Brain microvascular endothelial cell (primary cell): ENCODE results near the gene CIAO2B.

Experiments
- DNase-seq: peaks from one replicate; pipeline ENCODE4 v3.0.0-alpha.2; 2020
- H3K27ac ChIP-seq: fragments of 250-450 bp; sonication (Bioruptor Pico); 2 replicates; pipeline ENCODE4 v1.5.1; 2020; ENCODE audit warnings: mild to moderate bottlenecking, moderate library complexity
- H3K27me3 ChIP-seq: fragments of 250-450 bp; sonication (Bioruptor Pico); replicated peaks from 2 replicates; pipeline ENCODE4 v1.5.1; 2020; ENCODE audit warnings: mild to moderate bottlenecking
- H3K36me3 ChIP-seq: fragments of 250-450 bp; sonication (Bioruptor Pico); replicated peaks from 2 replicates; pipeline ENCODE4 v1.5.1; 2020; ENCODE audit warnings: mild to moderate bottlenecking
- H3K4me3 ChIP-seq: 2 replicates; pipeline ENCODE4 v1.5.1; 2011; ENCODE audit warnings: low read depth, mild to moderate bottlenecking, control low read depth, low read length, moderate library complexity
- CTCF ChIP-seq: IDR thresholded peaks from 2 replicates; pipeline ENCODE4 v1.5.1; 2011; ENCODE audit warnings: low read depth, mild to moderate bottlenecking, moderate library complexity, low read length, control low read depth, inconsistent platforms; ENCODE audit errors: missing control alignments
- in situ Hi-C: cut with HindIII; loops from 2 replicates; pipeline ENCODE4 v1.10.0; 2017; ENCODE audit warnings: low sequenced_read_pairs, low pct_ligation_motif_present

The CIAO2B gene

GRCh38 chr16:66911801-66912200 is 22.4 kb downstream of the CIAO2B start:
- peaks cover 2% of the 10 kb centered on the region for H3K27me3 ChIP-seq
- no peak for TF ChIP-seq CTCF
- no peak overlapping the region for H3K4me3 ChIP-seq
- in situ Hi-C loops: no loop called here
- no peaks in the 10 kb centered on the region for H3K36me3 ChIP-seq
- no peak overlapping the region for H3K27ac ChIP-seq
- DNase-seq: no peak

- Histone ChIP-seq H3K36me3 (no peaks in the 10 kb centered on the region), H3K27ac (no peak overlapping the region), H3K4me3 (no peak overlapping the region), H3K27me3 (peaks cover 2% of the 10 kb centered on the region)
- no peak for TF ChIP-seq CTCF
- no peak for DNase-seq
- in situ Hi-C loops: no loop called here
Observed at GRCh38 chr16:66911112-66911511, 23.1 kb downstream of the CIAO2B start.

GRCh38 chr16:66910175-66910940 is 23.8 kb downstream of the CIAO2B start:
- no peaks in the 10 kb centered on the region for H3K36me3 ChIP-seq
- in situ Hi-C loops: no loop called here
- no peak overlapping the region for H3K27ac ChIP-seq
- H3K27me3 ChIP-seq: peaks cover 2% of the 10 kb centered on the region
- no peak for DNase-seq
- no peak for TF ChIP-seq CTCF
- no peak overlapping the region for H3K4me3 ChIP-seq

- H3K36me3 ChIP-seq: no peaks in the 10 kb centered on the region
- no peak for DNase-seq
- peaks cover 2% of the 10 kb centered on the region for H3K27me3 ChIP-seq
- no peak overlapping the region for H3K4me3 ChIP-seq
- no peak for TF ChIP-seq CTCF
- in situ Hi-C loops: no loop called here
- H3K27ac ChIP-seq: no peak overlapping the region
Observed at GRCh38 chr16:66908762-66909559, 25.2 kb downstream of the CIAO2B start.

- Histone ChIP-seq H3K4me3 (no peak overlapping the region), H3K36me3 (no peaks in the 10 kb centered on the region), H3K27ac (no peak overlapping the region), H3K27me3 (peaks cover 2% of the 10 kb centered on the region)
- in situ Hi-C loops: no loop called here
- DNase-seq: no peak
- TF ChIP-seq CTCF: no peak
Observed at GRCh38 chr16:66908116-66908515, 26.1 kb downstream of the CIAO2B start.
